ENCODE data around the gene DPH2.

The DPH2 gene

GRCh38 chr1:44002606-44003157, 32.9 kb downstream of the DPH2 start:
- no peak for DNase-seq

- no peak for DNase-seq
These were observed 38.4 kb downstream of the DPH2 start for GRCh38 chr1:44008259-44008658.

- DNase-seq = no peak
These were observed 41.2 kb downstream of the DPH2 start for GRCh38 chr1:44010935-44011471.

GRCh38 chr1:44012404-44012803, 42.6 kb downstream of the DPH2 start:
- DNase-seq = no peak

GRCh38 chr1:44012941-44013609, 43.3 kb downstream of the DPH2 start:
- no peak for DNase-seq

GRCh38 chr1:44013949-44014348, 44.1 kb downstream of the DPH2 start:
- DNase-seq = no peak

GRCh38 chr1:44014365-44015104, 44.7 kb downstream of the DPH2 start:
- no peak for DNase-seq

GRCh38 chr1:44015206-44015605, 45.4 kb downstream of the DPH2 start:
- DNase-seq = no peak

GRCh38 chr1:44016041-44016889, 46.5 kb downstream of the DPH2 start:
- no peak for DNase-seq

- DNase-seq = no peak
These were observed 47.1 kb downstream of the DPH2 start for GRCh38 chr1:44016890-44017400.

- no peak for DNase-seq
These were observed 49.7 kb downstream of the DPH2 start for GRCh38 chr1:44019466-44019948.

GRCh38 chr1:44020464-44020863, 50.7 kb downstream of the DPH2 start:
- no peak for DNase-seq

GRCh38 chr1:44021156-44021555, 51.3 kb downstream of the DPH2 start:
- DNase-seq = no peak

GRCh38 chr1:44021581-44022321, 51.9 kb downstream of the DPH2 start:
- DNase-seq = no peak

Measured in activated naive CD4-positive, alpha-beta T cell treated with anti-CD3 and anti-CD28 coated beads, Interleukin-2, amount 50 U/mL, for 16 hours (primary cell).